ENCODE results near the gene HS6ST3. TPM values are rescaled to one million over a fixed set of nuclear protein-coding genes. Genes with fewer than 3 reads are reported as not detected.

HS6ST3 gene
- polyA plus RNA-seq, 4 donors: 2.7 to 3.9 (median 3.4) TPM

DNA sequence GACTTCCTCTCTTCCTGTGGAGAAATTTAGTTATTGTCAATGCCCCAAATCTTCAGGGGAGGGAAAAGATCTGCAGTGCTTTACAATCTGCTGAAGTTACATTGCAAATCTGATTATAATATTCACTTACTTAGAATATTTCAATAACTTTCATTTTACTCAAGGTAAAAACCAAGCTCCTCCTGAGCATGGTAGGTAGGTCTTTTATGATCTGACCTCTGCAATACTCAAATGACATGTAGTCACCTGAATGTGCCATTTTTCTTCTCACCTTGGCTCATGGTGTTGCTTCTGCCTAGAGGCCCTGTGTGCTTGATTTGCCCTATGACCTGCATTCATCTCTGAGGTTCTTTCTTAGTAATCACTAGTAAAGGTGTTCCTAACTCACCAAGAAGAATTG, 331.4 kb downstream of the HS6ST3 start:
- DNase-seq (ENCODE audit: low read depth in 4 of 4, low spot score in 2 of 4): no peak

GRCh38 chr13:96422002-96422401, 332.1 kb downstream of the HS6ST3 start:
- DNase-seq (ENCODE audit: low read depth in 4 of 4, low spot score in 2 of 4): no peak

DNA sequence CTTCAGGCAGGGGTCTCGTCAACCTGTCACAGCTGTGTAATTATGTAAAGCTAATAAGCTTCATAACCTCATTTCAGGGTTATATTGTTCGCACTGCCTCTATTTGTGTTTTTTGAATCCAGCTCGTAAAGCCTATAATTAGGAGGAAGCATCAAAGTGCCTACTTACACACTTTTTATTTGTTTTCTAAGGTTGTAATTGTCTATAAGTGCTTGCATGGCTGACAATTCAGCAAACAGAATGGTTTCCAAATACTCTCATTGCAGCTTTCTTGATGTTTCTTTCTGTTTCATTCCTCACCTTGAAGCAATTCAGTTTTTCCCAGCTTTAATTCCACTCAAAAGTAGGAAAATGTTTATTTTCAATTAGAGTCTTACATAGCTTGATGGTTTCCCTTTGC, 336.3 kb downstream of the HS6ST3 start:
- no peak for DNase-seq (ENCODE audit: low read depth in 4 of 4, low spot score in 2 of 4)

GRCh38 chr13:96428911-96429310, 339.0 kb downstream of the HS6ST3 start:
- no peak for DNase-seq (ENCODE audit: low read depth in 4 of 4, low spot score in 2 of 4)

DNA sequence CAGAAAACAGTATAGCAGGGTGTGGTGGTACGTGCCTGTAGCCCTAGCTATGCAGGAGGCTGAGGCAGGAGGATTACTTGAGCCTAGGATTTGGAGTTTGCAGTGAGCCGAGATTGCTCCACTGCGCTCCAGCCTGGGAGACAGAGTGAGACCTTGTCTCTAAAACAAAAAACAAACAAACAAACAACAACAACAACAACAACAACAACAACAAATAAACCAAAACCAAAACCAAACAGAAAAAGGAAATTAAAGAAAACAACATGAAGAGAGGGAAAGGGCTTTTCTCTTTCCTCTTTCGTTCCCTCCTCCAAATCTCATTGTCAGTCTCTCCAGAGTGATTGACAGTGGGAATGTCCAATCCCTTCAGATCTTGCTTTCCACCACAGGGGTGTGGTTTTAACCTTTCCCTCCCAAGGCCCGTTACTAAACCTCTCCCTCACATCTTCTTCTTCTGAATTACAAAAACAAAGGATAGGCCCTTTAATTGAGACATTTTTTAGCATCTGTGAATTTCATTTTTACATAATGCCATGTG, 341.2 kb downstream of the HS6ST3 start:
- DNase-seq (ENCODE audit: low read depth in 4 of 4, low spot score in 2 of 4): no peak

- DNase-seq (ENCODE audit: low read depth in 4 of 4, low spot score in 2 of 4): no peak
Measured at GRCh38 chr13:96444676-96445075, 354.8 kb downstream of the HS6ST3 start.

GRCh38 chr13:96449920-96450319, 360.0 kb downstream of the HS6ST3 start:
- DNase-seq (ENCODE audit: low read depth in 4 of 4, low spot score in 2 of 4): no peak

DNA sequence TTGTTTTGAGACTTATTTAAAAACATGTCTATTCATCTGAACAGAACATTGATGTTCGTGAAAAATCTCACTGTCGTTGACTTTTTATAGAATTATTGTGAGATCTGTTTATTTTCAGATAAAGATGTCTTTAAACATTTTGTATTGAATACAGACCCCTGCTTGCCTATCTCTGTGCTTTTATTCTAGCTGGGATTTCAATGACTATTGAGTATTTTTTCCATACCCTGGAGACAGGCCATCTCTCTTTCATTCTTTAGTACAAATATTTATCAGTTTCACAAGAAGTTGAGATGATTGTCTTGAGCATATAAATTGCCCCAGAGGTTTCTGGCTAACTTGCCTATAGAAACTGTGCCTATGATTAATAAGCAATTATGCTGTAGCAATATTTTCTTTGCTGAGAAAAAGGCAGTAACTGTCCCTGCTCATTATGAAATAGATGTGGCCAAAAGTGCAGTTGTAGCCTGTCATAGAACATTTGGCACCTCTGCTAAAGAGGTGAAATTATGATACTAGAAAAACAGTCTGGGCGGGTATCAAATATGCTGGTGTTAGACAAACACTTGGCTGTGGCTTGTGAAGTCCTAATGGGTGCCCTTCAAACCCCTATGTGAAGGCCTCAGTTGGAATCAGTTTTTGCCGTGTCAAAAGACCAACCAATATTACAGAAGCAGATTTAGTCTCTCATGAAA, 360.6 kb downstream of the HS6ST3 start:
- DNase-seq (ENCODE audit: low read depth in 4 of 4, low spot score in 2 of 4): no peak

GRCh38 chr13:96454466-96454865, 364.6 kb downstream of the HS6ST3 start:
- no peak for DNase-seq (ENCODE audit: low read depth in 4 of 4, low spot score in 2 of 4)

- no peak for DNase-seq (ENCODE audit: low read depth in 4 of 4, low spot score in 2 of 4)
Measured at GRCh38 chr13:96460609-96461008, 370.7 kb downstream of the HS6ST3 start.

GRCh38 chr13:96473526-96474180, 383.7 kb downstream of the HS6ST3 start:
- DNase-seq (ENCODE audit: low read depth in 4 of 4, low spot score in 2 of 4): no peak

DNA sequence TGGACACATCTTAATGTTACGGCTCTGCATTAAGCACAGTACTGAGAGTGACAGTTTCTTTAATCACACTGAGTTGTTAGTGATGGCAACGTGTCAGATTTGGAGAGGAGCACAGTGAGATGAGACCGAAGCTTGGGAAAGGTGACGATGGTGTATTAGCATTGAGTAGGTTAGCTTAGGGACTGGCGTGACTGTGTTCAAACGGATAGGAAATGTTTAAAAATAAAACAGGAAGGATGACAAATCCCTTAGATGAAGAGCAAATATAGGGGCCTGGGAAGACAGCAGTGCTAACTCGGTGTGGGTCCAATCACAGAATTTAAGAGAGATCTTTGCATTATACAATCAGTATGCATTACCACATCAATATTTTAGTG, 384.3 kb downstream of the HS6ST3 start:
- DNase-seq (ENCODE audit: low read depth in 4 of 4, low spot score in 2 of 4): no peak

DNA sequence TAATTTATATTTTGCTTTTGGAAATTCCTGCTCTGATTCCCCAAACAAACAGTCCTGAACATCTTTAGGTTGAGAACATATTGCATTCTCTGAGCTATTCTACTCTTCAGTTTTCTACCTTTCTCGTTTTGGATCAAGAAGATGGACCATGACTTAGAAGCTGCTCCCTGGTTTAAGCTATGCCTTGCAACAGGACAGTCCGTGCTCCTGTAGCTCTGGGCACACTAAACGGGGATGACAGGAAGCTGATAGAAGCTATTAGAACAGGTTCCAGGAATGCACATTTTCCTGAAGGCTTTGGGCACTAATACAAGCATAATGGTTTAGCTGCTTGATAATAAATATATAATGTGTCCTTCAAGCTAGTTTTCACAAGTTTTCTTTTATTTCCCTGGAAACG, 385.2 kb downstream of the HS6ST3 start:
- DNase-seq (ENCODE audit: low read depth in 4 of 4, low spot score in 2 of 4): no peak

DNA sequence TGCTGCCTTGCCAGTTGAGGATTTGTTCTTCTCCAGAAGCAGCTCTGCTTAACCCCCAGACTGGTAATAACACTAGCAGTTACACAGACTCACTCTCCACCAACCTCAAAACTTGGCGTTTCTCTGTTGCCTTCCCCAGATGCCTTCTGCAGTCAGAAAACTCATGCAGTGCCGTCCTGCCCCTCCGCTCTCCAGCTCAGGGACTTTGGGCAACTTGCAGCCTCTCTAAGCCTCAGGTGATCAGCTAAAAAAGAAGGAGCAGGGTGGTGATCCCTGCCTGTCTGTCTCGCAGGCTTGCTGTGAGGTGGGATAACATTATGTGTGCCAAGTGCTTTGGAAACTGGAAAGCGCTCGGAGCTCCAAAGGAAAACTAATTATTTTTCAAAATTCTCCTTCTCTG, 391.6 kb downstream of the HS6ST3 start:
- no peak for DNase-seq (ENCODE audit: low read depth in 4 of 4, low spot score in 2 of 4)

DNA sequence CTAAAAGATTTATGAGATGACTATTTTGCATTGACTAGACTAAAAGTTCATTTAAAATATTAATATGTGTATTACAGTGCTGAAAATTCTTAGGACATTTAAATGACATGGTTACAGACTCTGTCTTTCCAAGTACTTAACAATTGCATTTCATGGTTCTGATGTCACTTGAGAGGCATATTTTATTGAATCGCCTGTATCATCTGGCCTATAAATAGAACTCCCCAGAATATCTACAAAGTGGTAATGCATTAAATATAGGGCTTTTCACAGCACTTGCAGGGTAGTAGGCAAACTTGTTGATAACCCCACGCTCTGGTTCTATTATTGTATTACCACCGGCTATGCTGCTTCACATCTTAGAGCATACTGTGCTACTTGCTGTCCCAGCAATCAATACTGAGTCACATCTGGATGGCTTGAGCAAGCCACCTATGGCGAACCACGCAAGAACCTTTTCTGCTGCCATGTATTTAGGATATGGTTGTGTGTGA, 400.6 kb downstream of the HS6ST3 start:
- DNase-seq (ENCODE audit: low read depth in 4 of 4, low spot score in 2 of 4): no peak

- no peak for DNase-seq (ENCODE audit: low read depth in 4 of 4, low spot score in 2 of 4)
Measured at GRCh38 chr13:96491103-96491502, 401.2 kb downstream of the HS6ST3 start.

DNA sequence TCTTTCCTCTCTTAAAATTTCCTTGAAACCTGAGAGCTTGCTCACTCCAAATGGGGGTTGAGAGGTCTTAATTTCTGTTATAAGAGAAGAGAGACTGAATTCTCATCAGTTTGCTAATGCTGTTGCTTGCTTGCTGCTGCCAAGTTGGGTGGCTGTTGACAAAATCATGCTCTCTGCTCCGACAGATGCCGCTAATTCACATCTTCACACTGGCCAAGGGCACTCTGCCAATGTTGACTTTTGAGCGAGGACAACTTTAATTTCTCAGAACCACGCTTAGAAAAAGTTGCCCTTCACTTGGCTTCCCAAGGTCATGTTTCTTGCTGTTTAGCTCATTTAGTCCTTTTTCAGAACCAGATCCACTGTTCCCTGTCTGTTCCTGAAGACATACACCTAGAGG, 402.9 kb downstream of the HS6ST3 start:
- no peak for DNase-seq (ENCODE audit: low read depth in 4 of 4, low spot score in 2 of 4)

GRCh38 chr13:96499656-96500055, 409.7 kb downstream of the HS6ST3 start:
- no peak for DNase-seq (ENCODE audit: low read depth in 4 of 4, low spot score in 2 of 4)

DNA sequence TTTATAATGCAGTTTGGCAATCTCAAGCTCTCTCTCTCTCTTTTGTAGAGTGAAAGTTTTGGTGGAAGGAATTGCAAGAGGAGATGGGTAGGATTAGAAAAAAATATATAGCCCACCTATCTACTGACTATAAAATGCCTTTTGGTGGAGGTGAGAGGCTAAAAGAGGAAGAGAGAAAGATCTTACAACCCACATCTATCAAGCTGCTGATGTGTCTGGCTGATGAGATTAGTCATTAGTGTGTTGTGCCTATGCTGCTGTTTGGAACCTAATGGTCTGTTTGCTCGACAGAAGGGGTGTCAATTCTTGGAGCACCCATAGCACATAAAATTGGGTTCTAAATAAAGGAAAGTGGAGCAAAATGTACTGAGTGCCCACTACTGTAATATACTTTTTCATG, 411.0 kb downstream of the HS6ST3 start:
- no peak for DNase-seq (ENCODE audit: low read depth in 4 of 4, low spot score in 2 of 4)

DNA sequence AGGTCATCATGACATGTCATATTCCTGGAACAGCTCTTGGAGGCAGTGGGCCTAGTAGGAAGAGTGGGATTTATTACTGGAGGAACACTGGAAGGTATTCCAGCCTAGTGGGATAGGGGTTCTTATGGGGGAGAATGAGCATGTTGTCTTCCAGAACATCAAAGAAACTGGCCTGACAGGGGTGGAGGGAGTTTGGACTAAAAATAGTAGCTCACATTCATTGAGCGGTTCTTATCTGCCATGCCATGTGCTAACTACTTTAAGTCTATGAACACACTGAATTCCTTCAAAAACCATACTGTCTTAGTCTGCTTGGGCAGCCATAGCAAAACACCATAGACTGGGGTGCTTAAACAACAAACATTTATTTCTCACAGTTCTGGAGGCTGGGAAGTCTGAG, 413.6 kb downstream of the HS6ST3 start:
- no peak for DNase-seq (ENCODE audit: low read depth in 4 of 4, low spot score in 2 of 4)

GRCh38 chr13:96511587-96511986, 421.7 kb downstream of the HS6ST3 start:
- DNase-seq (ENCODE audit: low read depth in 4 of 4, low spot score in 2 of 4): no peak

GRCh38 chr13:96519380-96519779, 429.5 kb downstream of the HS6ST3 start:
- DNase-seq (ENCODE audit: low read depth in 4 of 4, low spot score in 2 of 4): no peak
